NCI-H345 treated with DMSO at 0.1 percent for 48 hours (cell line): Measurements from ENCODE around the gene ATP2A3.

Experiments
- DNase-seq: peaks from one replicate; lab custom pipeline; 2025; ENCODE audit not compliant: unreplicated experiment; lab: John Stamatoyannopoulos, UW

Gene ATP2A3

GRCh38 chr17:3964203-3965117 is at the start of gene ATP2A3:
TSS of gene ATP2A3 (minus strand) at chr17:3964437. CDS start at chr17:3964291, 146 bp downstream.
- peak; percentile 33 for DNase-seq

- DNase-seq: no peak
Observed at GRCh38 chr17:4010754-4011153, 46.5 kb upstream of the ATP2A3 start.

GRCh38 chr17:4009186-4009785 is 45.0 kb upstream of the ATP2A3 start:
- DNase-seq: no peak

- DNase-seq: no peak
Observed at GRCh38 chr17:4008441-4009185, 44.4 kb upstream of the ATP2A3 start.

GRCh38 chr17:4008082-4008435 is 43.8 kb upstream of the ATP2A3 start:
- DNase-seq: no peak

- no peak for DNase-seq
Observed at GRCh38 chr17:4007346-4008081, 43.3 kb upstream of the ATP2A3 start.

- no peak for DNase-seq
Observed at GRCh38 chr17:4006745-4007211, 42.5 kb upstream of the ATP2A3 start.

GRCh38 chr17:4006165-4006589 is 41.9 kb upstream of the ATP2A3 start:
- no peak for DNase-seq

- DNase-seq: no peak
Observed at GRCh38 chr17:4005296-4006164, 41.3 kb upstream of the ATP2A3 start.

- peak; percentile 30 for DNase-seq
Observed at GRCh38 chr17:4004517-4005295, 40.5 kb upstream of the ATP2A3 start.

GRCh38 chr17:4003501-4004421 is 39.5 kb upstream of the ATP2A3 start:
- DNase-seq: no peak

GRCh38 chr17:4003131-4003500 is 38.9 kb upstream of the ATP2A3 start:
- DNase-seq: no peak

- no peak for DNase-seq
Observed at GRCh38 chr17:4001048-4001590, 36.9 kb upstream of the ATP2A3 start.

- DNase-seq: no peak
Observed at GRCh38 chr17:3998436-3998835, 34.2 kb upstream of the ATP2A3 start.

- no peak for DNase-seq
Observed at GRCh38 chr17:3995067-3995466, 30.8 kb upstream of the ATP2A3 start.

GRCh38 chr17:3994221-3994576 is 30.0 kb upstream of the ATP2A3 start:
- DNase-seq: no peak

- DNase-seq: no peak
Observed at GRCh38 chr17:3993493-3994220, 29.4 kb upstream of the ATP2A3 start.
